HEK293T (cell line): ENCODE measurements around the gene ATG7.

Source experiments
- CTCF ChIA-PET: fragments of 350-600 bp; formaldehyde crosslinking; extraction: SDS; loops from one replicate; lab custom pipeline; 2021; ENCODE audit warnings: antibody characterized with exemption, inconsistent platforms; lab: Yijun Ruan, JAX
- POLR2A ChIA-PET: fragments of 350-600 bp; formaldehyde crosslinking; extraction: SDS; loops from one replicate; lab custom pipeline; 2020; ENCODE audit warnings: antibody characterized with exemption, inconsistent platforms; lab: Yijun Ruan, JAX
- DNase-seq: peaks from one replicate; pipeline ENCODE4 v3.0.0; 2012; ENCODE audit warnings: mixed read lengths; ENCODE audit errors: extremely low spot score
- ARNT ChIP-seq: fragments of 450-650 bp; IDR thresholded peaks from 2 replicates; pipeline ENCODE4 v1.6.1; 2017; ENCODE audit warnings: mild to moderate bottlenecking
- BHLHE40 ChIP-seq: fragments of 450-650 bp; IDR thresholded peaks from 2 replicates; pipeline ENCODE4 v1.6.1; 2016; ENCODE audit warnings: mild to moderate bottlenecking, moderate library complexity, borderline replicate concordance
- CTBP1 ChIP-seq: fragments of 450-650 bp; IDR thresholded peaks from 2 replicates; pipeline ENCODE4 v1.6.1; 2016; ENCODE audit warnings: borderline replicate concordance
- ELF4 ChIP-seq: fragments of 450-650 bp; IDR thresholded peaks from 2 replicates; pipeline ENCODE4 v1.6.1; 2017; ENCODE audit warnings: antibody characterized with exemption
- FOXA1 ChIP-seq: fragments of 450-650 bp; IDR thresholded peaks from 2 replicates; pipeline ENCODE4 v1.6.1; 2016; ENCODE audit warnings: mild to moderate bottlenecking
- FOXK2 ChIP-seq: fragments of 450-650 bp; IDR thresholded peaks from 2 replicates; pipeline ENCODE4 v1.6.1; 2016; ENCODE audit warnings: mild to moderate bottlenecking
- FOXM1 ChIP-seq: fragments of 450-650 bp; IDR thresholded peaks from 2 replicates; pipeline ENCODE4 v1.6.1; 2017; ENCODE audit warnings: mild to moderate bottlenecking, borderline replicate concordance
- HDGF ChIP-seq: fragments of 450-650 bp; IDR thresholded peaks from 2 replicates; pipeline ENCODE4 v1.6.1; 2017; ENCODE audit warnings: antibody characterized with exemption, borderline replicate concordance
- L3MBTL2 ChIP-seq: fragments of 450-650 bp; conservative IDR thresholded peaks from 2 replicates; pipeline ENCODE4 v1.6.1; 2016; ENCODE audit warnings: mild to moderate bottlenecking
- LEF1 ChIP-seq: fragments of 450-650 bp; IDR thresholded peaks from 2 replicates; pipeline ENCODE4 v1.6.1; 2017; ENCODE audit warnings: mild to moderate bottlenecking, borderline replicate concordance
- NFRKB ChIP-seq: fragments of 450-650 bp; IDR thresholded peaks from 2 replicates; pipeline ENCODE4 v1.6.1; 2016; ENCODE audit warnings: mild to moderate bottlenecking, moderate library complexity
- PKNOX1 ChIP-seq: fragments of 450-650 bp; IDR thresholded peaks from 2 replicates; pipeline ENCODE4 v1.6.1; 2016
- SP1 ChIP-seq: fragments of 450-650 bp; IDR thresholded peaks from 2 replicates; pipeline ENCODE4 v1.6.1; 2017
- SUZ12 ChIP-seq: fragments of 450-650 bp; IDR thresholded peaks from 2 replicates; pipeline ENCODE4 v1.6.1; 2016; ENCODE audit warnings: mild to moderate bottlenecking
- TARDBP ChIP-seq: fragments of 450-650 bp; IDR thresholded peaks from 2 replicates; pipeline ENCODE4 v1.6.1; 2016
- ZNF384 ChIP-seq: fragments of 450-650 bp; IDR thresholded peaks from 2 replicates; pipeline ENCODE4 v1.6.1; 2016

ATG7 gene

GRCh38 chr3:11584570-11584969 lies 312.4 kb downstream of the ATG7 start:
- TF ChIP-seq ZNF384 (no peak), FOXK2 (no peak), ARNT (no peak), LEF1 (no peak), ELF4 (no peak), PKNOX1 (no peak), SUZ12 (no peak), CTBP1 (no peak), FOXA1 (no peak), TARDBP (no peak), NFRKB (no peak), SP1 (no peak), BHLHE40 (no peak), FOXM1 (no peak), L3MBTL2 (no peak), HDGF (no peak)
- CTCF ChIA-PET: no interaction called here
- POLR2A ChIA-PET: no interaction called here
- DNase-seq: no peak

GRCh38 chr3:11587766-11588165 lies 315.6 kb downstream of the ATG7 start:
- DNase-seq: no peak
- ChIA-PET CTCF (no interaction called here), POLR2A (no interaction called here)
- no peak for TF ChIP-seq FOXA1

GRCh38 chr3:11588338-11588737 lies 316.1 kb downstream of the ATG7 start:
- CTCF ChIA-PET: no interaction called here
- POLR2A ChIA-PET: no interaction called here
- DNase-seq: no peak
- TF ChIP-seq HDGF (no peak), ELF4 (no peak), NFRKB (no peak), FOXK2 (no peak), TARDBP (no peak), FOXM1 (no peak), SP1 (no peak), CTBP1 (no peak), ZNF384 (no peak), SUZ12 (no peak), BHLHE40 (no peak)

- POLR2A ChIA-PET: no interaction called here
- CTCF ChIA-PET: no interaction called here
- TF ChIP-seq TARDBP: no peak
- TF ChIP-seq ELF4: no peak
- no peak for TF ChIP-seq L3MBTL2
- no peak for TF ChIP-seq SUZ12
- TF ChIP-seq PKNOX1: no peak
- DNase-seq: no peak
Measured at GRCh38 chr3:11588755-11589154, 316.6 kb downstream of the ATG7 start.

- TF ChIP-seq L3MBTL2: no peak
- no peak for TF ChIP-seq ARNT
- no peak for TF ChIP-seq HDGF
- TF ChIP-seq SUZ12: no peak
- no peak for TF ChIP-seq TARDBP
- no peak for TF ChIP-seq CTBP1
- no peak for TF ChIP-seq NFRKB
- no peak for TF ChIP-seq FOXA1
- TF ChIP-seq FOXM1: no peak
- no peak for TF ChIP-seq LEF1
- TF ChIP-seq ZNF384: no peak
- no peak for TF ChIP-seq BHLHE40
- no peak for TF ChIP-seq PKNOX1
- TF ChIP-seq SP1: no peak
- no peak for TF ChIP-seq FOXK2
- no peak for TF ChIP-seq ELF4
- ChIA-PET CTCF (no interaction called here), POLR2A (no interaction called here)
- DNase-seq: no peak
Measured at GRCh38 chr3:11589706-11590105, 317.5 kb downstream of the ATG7 start.

GRCh38 chr3:11591002-11591355 lies 318.8 kb downstream of the ATG7 start:
- ChIA-PET POLR2A (interaction anchor here (0.9 to 1.7 kb wide), 2 partner anchors 9 to 52 kb away, joined by 3 to 4 read pairs; no protein-coding TSS in a partner anchor), CTCF (interaction anchor here (0.6 kb wide), 2 partner anchors 13 to 32 kb away, joined by 3 to 7 read pairs; no protein-coding TSS in a partner anchor)
- DNase-seq: no peak
- TF ChIP-seq ELF4 (no peak), NFRKB (no peak), HDGF (no peak), BHLHE40 (no peak), FOXA1 (no peak), LEF1 (no peak), TARDBP (no peak), SP1 (no peak), ZNF384 (no peak), SUZ12 (no peak), CTBP1 (no peak), L3MBTL2 (no peak), FOXM1 (no peak), ARNT (no peak), PKNOX1 (no peak), FOXK2 (no peak)
